Activated T-cell treated with anti-CD3 and anti-CD28 coated beads for 4 hours (primary cell): ENCODE data around the gene NF2.

ENCODE experiments used
- DNase-seq: peaks from one replicate; pipeline ENCODE4 v3.0.0-alpha.2; 2020

Gene NF2

DNA sequence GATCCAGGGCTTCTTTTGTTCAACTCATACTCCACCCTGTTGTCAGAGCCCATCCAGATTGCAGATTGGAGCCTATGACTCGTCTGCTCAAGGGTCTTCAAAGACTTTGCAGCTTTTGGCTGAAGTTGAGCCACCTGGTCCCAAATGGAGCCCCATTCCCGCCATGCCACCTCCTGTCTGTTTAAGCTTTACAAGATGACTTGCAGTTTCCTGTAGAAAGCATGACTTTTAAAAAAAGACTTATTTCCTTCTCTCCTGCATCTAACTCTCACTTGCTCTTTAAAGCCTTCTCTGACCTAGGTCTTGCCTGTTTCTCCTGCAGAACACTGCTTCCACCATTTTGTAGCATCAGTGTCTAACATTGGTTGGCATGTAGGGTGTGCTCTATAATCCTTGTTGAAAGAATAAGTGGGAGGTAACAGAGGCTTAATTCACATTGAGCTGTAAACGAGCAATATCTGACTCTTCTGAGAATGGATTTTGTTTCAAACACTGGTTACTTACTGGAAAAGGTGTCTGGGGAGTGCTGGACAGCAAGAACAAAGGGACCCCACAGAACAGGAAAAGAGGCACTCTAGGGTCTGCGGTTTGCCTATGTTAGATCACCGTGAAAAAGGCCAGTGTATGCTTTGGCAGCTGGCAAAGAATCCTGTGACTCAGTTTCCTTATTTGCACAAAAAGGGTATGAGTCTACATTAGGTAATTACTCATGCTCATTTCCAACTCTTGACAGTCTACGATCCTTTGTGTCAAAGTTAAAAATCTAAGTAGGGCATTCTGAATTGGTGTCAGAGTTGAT, 30.3 kb downstream of the NF2 start:
- no peak for DNase-seq

GRCh38 chr22:29634847-29635246, 31.4 kb downstream of the NF2 start:
- DNase-seq = no peak

- DNase-seq = no peak
Observed at GRCh38 chr22:29635734-29636357, 32.4 kb downstream of the NF2 start.

DNA sequence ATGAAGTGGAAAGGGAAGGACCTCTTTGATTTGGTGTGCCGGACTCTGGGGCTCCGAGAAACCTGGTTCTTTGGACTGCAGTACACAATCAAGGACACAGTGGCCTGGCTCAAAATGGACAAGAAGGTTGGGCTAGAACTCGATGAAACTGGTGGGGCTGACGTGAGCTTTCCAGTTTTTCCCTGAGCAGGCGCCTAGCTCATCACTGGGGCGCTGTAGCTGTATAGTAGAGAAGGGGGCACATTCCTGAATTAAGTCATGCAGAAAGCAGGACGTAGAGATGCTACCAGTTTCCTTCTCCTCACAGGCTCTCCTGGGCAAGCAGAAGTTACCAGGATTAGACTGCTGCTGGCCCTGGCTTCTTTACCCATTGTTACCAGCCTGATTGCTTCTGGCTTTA, 33.3 kb downstream of the NF2 start:
- no peak for DNase-seq

- DNase-seq = no peak
Observed at GRCh38 chr22:29637181-29637580, 33.7 kb downstream of the NF2 start.

DNA sequence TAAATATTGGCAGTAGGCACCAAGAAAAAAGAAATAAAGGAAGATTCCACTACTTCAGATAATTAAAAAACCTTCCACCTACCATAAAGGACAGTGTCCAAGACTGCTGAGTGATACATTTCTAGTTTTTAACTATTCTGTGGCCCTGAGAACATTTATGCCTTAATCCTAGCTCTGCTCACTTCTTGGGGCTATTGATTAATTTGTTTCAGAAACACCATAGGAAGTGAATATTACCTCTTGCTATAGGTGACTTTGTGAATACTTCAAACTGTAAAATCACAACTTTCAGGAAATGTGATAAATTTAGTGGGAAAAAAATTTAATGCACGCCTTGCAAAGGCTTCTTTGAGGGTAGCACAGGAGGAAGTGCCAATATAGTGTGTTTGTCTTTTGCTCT, 35.2 kb downstream of the NF2 start:
- DNase-seq = no peak

GRCh38 chr22:29639096-29639495, 35.7 kb downstream of the NF2 start:
- no peak for DNase-seq

- no peak for DNase-seq
Observed at GRCh38 chr22:29641042-29641699, 37.7 kb downstream of the NF2 start.

GRCh38 chr22:29641700-29642330, 38.4 kb downstream of the NF2 start:
- no peak for DNase-seq

DNA sequence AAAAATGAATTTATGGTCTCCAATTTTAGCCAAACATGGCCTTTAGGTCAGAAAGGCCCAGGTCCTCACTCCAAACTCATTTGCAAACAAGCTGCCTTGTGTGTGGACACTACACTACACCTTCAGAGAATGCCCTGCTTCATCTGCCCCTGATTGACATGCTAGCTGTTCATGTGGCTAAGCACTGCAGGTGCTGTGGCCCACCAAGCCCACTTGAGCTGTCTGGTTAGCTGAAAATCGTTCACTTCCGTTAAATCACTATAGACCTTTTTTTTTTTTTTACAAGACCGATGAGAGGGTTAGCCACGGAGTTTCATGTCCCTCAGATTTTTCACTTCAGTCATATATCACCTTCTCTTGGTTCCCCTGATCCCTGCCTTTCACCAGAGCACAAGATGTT, 39.3 kb downstream of the NF2 start:
- DNase-seq = no peak

- no peak for DNase-seq
Observed at GRCh38 chr22:29647954-29648737, 44.7 kb downstream of the NF2 start.

DNA sequence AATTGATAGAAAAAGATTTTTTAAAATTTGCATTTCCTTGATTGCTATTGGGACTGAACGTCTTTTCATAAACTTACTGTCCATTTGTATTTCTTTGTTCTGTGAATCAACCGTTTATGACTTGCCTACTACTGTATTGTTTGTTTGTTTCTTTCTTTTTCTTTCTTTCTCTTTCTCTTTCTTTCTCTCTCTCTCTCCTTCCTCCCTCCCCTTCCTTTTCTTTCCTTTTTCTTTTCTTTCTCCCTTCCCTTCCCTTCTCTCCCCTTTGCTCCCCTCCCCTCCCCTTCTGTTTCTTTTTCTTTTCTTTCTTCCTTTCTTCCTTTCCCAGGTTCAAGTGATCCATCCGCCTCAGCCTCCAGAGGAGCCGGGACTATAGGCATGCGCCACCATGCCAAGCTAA, 46.9 kb downstream of the NF2 start:
- DNase-seq = no peak

GRCh38 chr22:29651652-29652051, 48.2 kb downstream of the NF2 start:
- DNase-seq = no peak

- DNase-seq = no peak
Observed at GRCh38 chr22:29654420-29654819, 51.0 kb downstream of the NF2 start.

DNA sequence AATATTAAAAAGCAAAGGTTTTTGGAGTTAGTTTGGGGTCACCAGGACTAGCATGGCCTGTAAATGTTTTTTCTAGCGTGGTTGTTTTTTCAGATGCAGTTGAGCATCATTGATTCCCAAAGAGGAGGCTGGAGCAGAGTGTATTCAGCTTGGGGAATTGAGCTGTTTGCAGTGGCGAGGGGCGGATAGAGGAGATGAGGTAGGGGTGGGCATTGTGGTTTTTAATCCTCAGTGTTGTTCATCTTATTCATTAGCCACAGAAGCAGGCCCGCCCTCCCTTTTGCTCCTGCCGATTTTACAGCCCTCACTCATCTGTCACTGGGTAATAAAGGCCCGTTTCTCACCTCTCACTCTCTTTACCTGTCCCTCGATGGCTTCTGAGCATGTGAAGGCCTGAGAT, 51.4 kb downstream of the NF2 start:
- no peak for DNase-seq

DNA sequence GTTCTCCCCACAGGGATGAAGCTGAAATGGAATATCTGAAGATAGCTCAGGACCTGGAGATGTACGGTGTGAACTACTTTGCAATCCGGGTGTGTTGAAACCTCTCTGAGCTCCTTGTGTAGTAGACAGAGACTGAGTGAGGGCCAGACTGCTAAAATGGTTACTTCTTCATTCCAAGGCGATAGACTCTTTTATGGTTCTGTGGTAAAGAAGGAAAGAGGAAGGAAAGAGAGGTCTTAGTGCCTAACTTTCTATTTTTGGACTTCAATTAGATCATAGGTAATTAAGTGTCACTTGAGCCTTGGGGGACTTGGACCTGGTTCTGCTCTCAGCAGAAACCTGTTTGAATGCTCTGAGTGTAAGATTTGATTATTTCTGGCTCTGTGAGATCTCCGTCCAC, 54.7 kb downstream of the NF2 start:
- no peak for DNase-seq

DNA sequence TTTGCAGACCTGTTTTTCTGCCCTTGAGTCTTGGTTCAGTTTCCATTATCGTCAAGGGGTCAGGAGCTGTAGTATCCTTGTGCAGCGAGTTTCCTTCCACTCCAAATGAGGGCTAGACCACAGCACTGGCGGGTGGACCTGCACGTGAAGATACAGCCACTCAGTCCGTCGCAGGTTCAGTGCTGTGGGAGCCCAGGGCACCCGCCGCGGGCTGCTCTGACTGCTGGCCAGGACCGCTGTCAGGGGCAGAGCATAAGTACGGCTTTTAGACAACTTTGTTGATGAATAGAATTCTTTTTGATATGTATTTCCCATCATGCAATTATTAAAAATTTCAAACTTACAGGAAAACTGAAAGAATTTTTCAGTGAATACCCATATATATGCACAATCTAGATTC, 56.6 kb downstream of the NF2 start:
- DNase-seq = no peak

DNA sequence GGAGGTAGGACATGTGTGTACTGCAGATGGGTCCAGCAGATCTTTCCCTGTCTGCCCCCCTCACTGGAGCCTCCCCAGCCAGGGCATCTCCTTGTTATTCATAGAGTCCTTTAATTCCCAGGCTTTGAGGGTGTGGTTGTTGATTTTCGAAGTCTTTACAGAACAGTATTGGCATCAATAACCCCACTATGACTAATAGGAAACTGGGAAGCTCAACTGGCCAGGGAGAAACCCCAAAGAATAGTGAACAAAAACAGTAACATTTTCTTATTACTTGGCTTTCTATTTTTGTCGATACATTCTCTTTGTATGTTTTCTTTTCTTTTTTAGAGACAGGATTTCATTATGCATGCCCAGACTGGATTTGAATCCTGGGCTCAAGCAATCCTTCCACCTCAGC, 57.9 kb downstream of the NF2 start:
- DNase-seq = no peak

GRCh38 chr22:29663180-29663821, 59.9 kb downstream of the NF2 start:
- DNase-seq = no peak

DNA sequence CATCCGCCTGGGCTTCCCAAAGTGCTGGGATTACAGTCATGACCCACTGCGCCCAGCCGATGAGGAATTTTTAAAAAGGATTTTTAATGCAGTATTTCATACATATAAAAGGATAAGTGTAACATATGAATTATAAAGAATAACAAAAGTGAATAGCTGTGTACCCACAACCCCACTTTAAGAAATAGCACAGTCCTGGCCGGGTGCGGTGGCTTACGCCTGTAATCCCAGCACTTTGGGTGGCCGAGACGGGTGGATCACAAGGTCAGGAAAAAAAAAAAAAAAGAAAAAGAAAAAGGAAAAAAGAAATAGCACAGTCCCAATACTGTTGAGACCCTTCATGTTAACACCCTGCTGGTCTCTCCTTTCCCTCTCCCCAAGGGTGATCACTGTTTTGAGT, 62.1 kb downstream of the NF2 start:
- no peak for DNase-seq

DNA sequence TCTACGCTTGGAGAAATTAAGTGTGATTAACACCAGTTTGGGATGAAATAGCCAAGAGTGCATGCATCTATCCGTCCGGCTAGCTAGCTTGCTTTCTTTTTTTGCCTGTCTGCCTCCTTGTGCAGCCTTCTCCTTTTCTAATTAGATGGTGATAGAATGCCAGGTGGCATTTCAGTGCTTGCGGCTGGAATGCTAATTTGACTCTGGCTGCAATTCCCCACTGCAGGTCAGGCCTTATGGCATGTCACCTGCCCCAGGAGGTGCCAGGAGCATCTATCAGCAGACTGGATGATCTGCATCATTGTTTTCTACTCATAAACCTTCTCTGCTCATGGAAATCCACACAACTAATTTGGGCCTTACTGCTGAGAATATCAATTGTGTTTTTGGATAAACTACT, 65.2 kb downstream of the NF2 start:
- DNase-seq = no peak

DNA sequence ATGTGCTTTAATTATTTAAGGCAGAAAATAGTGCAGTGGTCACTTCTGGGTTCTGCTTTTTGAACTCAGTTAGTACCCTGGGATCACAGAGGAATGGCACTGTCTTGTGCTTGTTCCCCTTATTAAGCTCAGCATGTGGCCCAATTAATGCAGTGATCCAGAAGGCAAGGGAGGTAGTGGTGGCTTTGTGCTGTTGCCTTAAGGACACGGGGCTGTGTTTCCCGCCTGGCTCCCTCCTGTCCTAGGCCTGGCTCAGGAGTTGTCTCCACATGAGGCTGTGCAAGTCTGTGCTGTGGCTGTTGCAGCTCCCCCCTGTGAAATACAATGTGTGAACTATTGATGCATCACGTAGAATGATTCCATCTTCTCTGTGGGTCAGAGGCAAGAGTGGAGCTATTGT, 67.2 kb downstream of the NF2 start:
- DNase-seq = no peak
